HUES48 (cell line): ENCODE results near the gene TUFT1.
"Not testable (repeated sequence)": the region's sequence is repeated elsewhere in the genome, so short reads cannot be mapped to it uniquely, and the experiment has no call there.

Experiments
- H3K27ac ChIP-seq: one replicate; pipeline ENCODE4 v1.7.0; 2013; ENCODE audit warnings: low read depth, low read length, inconsistent platforms
- H3K27me3 ChIP-seq: 2 replicates; pipeline ENCODE4 v1.6.1; 2013; ENCODE audit warnings: mild to moderate bottlenecking, low read length; ENCODE audit not compliant: control insufficient read depth, insufficient read depth
- H3K36me3 ChIP-seq: 2 replicates; pipeline ENCODE4 v1.6.1; 2013; ENCODE audit warnings: low read length; ENCODE audit not compliant: control insufficient read depth, insufficient read depth
- H3K4me1 ChIP-seq: 2 replicates; pipeline ENCODE4 v1.6.1; 2013; ENCODE audit warnings: mild to moderate bottlenecking, low read length; ENCODE audit not compliant: control insufficient read depth, insufficient read depth
- H3K4me3 ChIP-seq: 2 replicates; pipeline ENCODE4 v1.5.1; 2013; ENCODE audit warnings: mild to moderate bottlenecking, low read depth, low read length
- H3K9ac ChIP-seq: 2 replicates; pipeline ENCODE4 v1.6.1; 2013; ENCODE audit warnings: mild to moderate bottlenecking, low read depth, low read length, moderate library complexity
- H3K9me3 ChIP-seq: 2 replicates; pipeline ENCODE4 v1.6.1; 2013; ENCODE audit warnings: low read length; ENCODE audit not compliant: control insufficient read depth, insufficient read depth

The TUFT1 gene

DNA sequence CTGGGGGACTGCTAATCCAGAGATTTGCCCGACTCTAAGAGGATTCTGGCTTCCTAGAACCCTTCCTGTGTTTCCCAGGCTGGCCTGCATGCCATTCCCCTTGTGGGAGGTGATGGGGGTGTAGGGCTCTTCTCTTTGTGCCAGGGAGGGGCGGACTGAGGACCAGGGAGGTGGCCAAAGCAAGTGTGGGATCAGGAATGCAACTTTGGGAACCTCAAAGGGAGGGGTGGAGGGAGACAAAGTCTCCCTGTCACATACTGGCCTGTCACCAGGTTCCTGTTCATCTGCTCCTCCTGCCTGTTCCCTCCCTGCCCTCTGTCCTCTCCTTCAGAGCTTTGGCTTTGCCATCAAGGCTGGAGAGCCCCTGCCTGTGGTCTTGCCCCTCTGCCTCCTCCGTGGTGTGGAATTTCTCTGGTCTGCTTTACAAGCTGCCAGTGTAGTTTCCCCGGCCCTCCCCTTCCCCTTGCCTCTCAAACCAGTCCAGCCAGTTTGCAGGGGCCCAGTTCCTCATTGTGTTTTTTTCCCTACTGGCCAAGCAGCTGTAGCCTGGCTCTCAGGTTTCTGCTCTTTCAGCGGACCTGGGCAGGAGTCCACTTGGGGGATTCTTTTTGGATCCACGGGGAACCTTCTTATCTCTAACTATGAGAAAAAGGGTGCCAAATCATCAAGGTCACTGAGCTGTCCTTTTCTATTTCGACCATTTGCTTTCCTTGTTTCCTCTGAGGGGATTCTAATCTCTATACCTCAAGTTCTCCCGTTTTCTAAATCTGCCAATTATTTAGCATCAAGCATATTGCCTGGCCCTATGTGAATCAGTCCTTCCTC, 27.1 kb upstream of the TUFT1 start:
- Histone ChIP-seq H3K9ac (peak overlapping the region; percentile 27; the same call in 1 of the 2 replicates), H3K4me1 (peaks cover 47% of the 10 kb centered on the region), H3K27me3 (no peaks in the 10 kb centered on the region), H3K9me3 (no peaks in the 10 kb centered on the region), H3K36me3 (no peaks in the 10 kb centered on the region), H3K4me3 (peak overlapping the region; percentile 61), H3K27ac (peak overlapping the region; percentile 86)

- peaks cover 47% of the 10 kb centered on the region for H3K4me1 ChIP-seq
- peak overlapping the region; percentile 61 for H3K4me3 ChIP-seq
- peak overlapping the region; percentile 27; the same call in 1 of the 2 replicates for H3K9ac ChIP-seq
- H3K27me3 ChIP-seq = no peaks in the 10 kb centered on the region
- H3K9me3 ChIP-seq = no peaks in the 10 kb centered on the region
- H3K36me3 ChIP-seq = peaks cover 4% of the 10 kb centered on the region
- peak overlapping the region; percentile 86 for H3K27ac ChIP-seq
These were observed 26.4 kb upstream of the TUFT1 start for GRCh38 chr1:151513626-151514121.

DNA sequence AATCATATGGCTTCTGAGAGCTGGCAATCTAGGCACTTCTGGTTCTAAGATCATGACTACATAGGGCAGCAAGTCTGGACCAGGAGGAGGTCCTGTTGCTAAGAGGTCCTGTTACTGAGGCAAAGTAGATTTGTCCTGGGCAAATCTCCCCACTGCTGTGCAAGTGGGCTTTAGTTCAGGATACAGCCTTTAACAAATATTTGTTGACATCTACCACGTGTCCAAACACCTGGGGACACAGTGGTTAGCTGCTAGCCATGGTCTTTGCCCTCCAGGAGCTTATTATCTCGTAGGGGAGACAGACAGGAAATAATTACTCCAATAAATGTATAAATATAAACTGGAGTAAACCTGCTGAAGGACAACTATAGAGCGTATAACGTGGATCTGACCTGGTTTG, 25.7 kb upstream of the TUFT1 start:
- Histone ChIP-seq H3K4me3 (no peak overlapping the region), H3K36me3 (peaks cover 11% of the 10 kb centered on the region), H3K27me3 (no peaks in the 10 kb centered on the region), H3K9me3 (no peaks in the 10 kb centered on the region), H3K9ac (no peak overlapping the region), H3K4me1 (peaks cover 47% of the 10 kb centered on the region), H3K27ac (peak overlapping the region; percentile 86)

- H3K4me1 ChIP-seq = peaks cover 42% of the 10 kb centered on the region
- H3K27me3 ChIP-seq = no peaks in the 10 kb centered on the region
- no peak overlapping the region for H3K9ac ChIP-seq
- no peak overlapping the region for H3K27ac ChIP-seq
- no peaks in the 10 kb centered on the region for H3K9me3 ChIP-seq
- peaks cover 20% of the 10 kb centered on the region for H3K36me3 ChIP-seq
- H3K4me3 ChIP-seq = no peak overlapping the region
These were observed 24.8 kb upstream of the TUFT1 start for GRCh38 chr1:151515265-151515664.

DNA sequence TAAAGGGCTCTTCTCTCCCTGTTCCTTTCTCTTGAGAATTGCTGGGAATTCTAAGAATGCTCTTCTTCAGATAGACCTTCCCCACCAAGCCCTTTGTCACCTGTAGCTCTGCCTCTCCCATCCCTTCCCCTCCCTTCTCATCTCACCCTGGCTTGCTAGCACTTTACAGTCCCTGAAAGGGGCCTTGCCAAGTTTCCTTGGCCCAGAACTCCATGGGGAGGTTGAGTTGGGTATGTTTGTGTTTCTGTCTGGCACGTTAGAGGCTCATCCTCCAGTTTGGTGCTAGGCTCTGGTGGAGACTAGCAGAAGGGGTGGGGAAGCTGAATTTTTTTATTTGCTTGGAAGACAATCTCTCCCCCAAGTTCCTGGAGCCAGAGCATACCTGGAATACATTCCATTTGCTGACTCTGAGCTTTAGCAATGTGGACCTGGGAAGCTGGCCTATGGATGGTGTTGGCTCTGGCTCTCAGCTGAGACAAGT, 24.0 kb upstream of the TUFT1 start:
- H3K4me1 ChIP-seq = peaks cover 38% of the 10 kb centered on the region
- H3K27me3 ChIP-seq = no peaks in the 10 kb centered on the region
- H3K4me3 ChIP-seq = no peak overlapping the region
- H3K27ac ChIP-seq = peak overlapping the region; percentile 70
- no peaks in the 10 kb centered on the region for H3K9me3 ChIP-seq
- peak overlapping the region; percentile 55; the same call in 1 of the 2 replicates for H3K9ac ChIP-seq
- H3K36me3 ChIP-seq = peaks cover 28% of the 10 kb centered on the region

GRCh38 chr1:151518431-151518830, 21.7 kb upstream of the TUFT1 start:
- H3K36me3 ChIP-seq = peaks cover 37% of the 10 kb centered on the region
- H3K9me3 ChIP-seq = no peaks in the 10 kb centered on the region
- peaks cover 23% of the 10 kb centered on the region for H3K4me1 ChIP-seq
- no peaks in the 10 kb centered on the region for H3K27me3 ChIP-seq
- no peak overlapping the region for H3K9ac ChIP-seq
- no peak overlapping the region for H3K4me3 ChIP-seq
- no peak overlapping the region for H3K27ac ChIP-seq

- H3K4me3 ChIP-seq = no peak overlapping the region
- H3K9ac ChIP-seq = no peak overlapping the region
- H3K9me3 ChIP-seq = no peaks in the 10 kb centered on the region
- H3K27ac ChIP-seq = no peak overlapping the region
- no peaks in the 10 kb centered on the region for H3K27me3 ChIP-seq
- peaks cover 18% of the 10 kb centered on the region for H3K4me1 ChIP-seq
- H3K36me3 ChIP-seq = peaks cover 42% of the 10 kb centered on the region
These were observed 21.2 kb upstream of the TUFT1 start for GRCh38 chr1:151518936-151519335.

GRCh38 chr1:151519667-151520066, 20.4 kb upstream of the TUFT1 start:
- Histone ChIP-seq H3K9ac (no peak overlapping the region), H3K36me3 (peaks cover 50% of the 10 kb centered on the region), H3K9me3 (no peaks in the 10 kb centered on the region), H3K27ac (no peak overlapping the region), H3K4me1 (peaks cover 10% of the 10 kb centered on the region), H3K4me3 (no peak overlapping the region), H3K27me3 (no peaks in the 10 kb centered on the region)

GRCh38 chr1:151520359-151520758, 19.8 kb upstream of the TUFT1 start:
- H3K9me3 ChIP-seq = no peaks in the 10 kb centered on the region
- H3K4me1 ChIP-seq = peaks cover 10% of the 10 kb centered on the region
- H3K4me3 ChIP-seq = no peak overlapping the region
- H3K9ac ChIP-seq = no peak overlapping the region
- H3K36me3 ChIP-seq = peaks cover 57% of the 10 kb centered on the region
- no peak overlapping the region for H3K27ac ChIP-seq
- no peaks in the 10 kb centered on the region for H3K27me3 ChIP-seq

- peaks cover 69% of the 10 kb centered on the region for H3K36me3 ChIP-seq
- H3K9ac ChIP-seq, H3K9me3 ChIP-seq, H3K4me1 ChIP-seq, H3K4me3 ChIP-seq, H3K27ac ChIP-seq, H3K27me3 ChIP-seq: not testable (repeated sequence)
These were observed 17.7 kb upstream of the TUFT1 start for GRCh38 chr1:151522427-151522826.

DNA sequence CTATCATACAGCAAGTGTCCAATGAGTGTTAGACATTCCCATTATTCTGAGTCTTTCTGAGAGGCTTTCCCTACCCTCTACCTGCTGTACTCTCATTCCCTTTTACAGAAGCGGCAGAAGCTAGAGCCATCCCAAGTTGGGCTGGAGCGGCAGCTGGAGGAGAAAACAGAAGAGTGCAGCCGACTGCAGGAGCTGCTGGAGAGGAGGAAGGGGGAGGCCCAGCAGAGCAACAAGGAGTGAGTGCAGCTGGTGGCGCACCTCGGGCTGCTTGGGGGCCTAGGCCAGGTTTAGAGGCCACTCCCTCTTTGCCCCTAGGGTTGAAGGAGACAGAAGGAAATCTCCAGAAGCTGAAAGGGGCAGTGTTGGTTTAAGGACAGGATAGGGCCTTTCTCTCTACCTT, 16.8 kb upstream of the TUFT1 start:
- H3K36me3 ChIP-seq = peaks cover 71% of the 10 kb centered on the region
- H3K4me1 ChIP-seq = no peaks in the 10 kb centered on the region
- no peak overlapping the region for H3K4me3 ChIP-seq
- H3K27ac ChIP-seq = no peak overlapping the region
- no peaks in the 10 kb centered on the region for H3K27me3 ChIP-seq
- H3K9ac ChIP-seq = no peak overlapping the region
- no peaks in the 10 kb centered on the region for H3K9me3 ChIP-seq
